HG03066 (cell line): ENCODE data around the gene PPOX.

Experiments
- ATAC-seq: cut with Tn5 transposase; IDR thresholded peaks from one replicate; pipeline ENCODE4 v1.9.1; 2021; ENCODE audit warnings: low read depth; ENCODE audit not compliant: unreplicated experiment

Gene PPOX

DNA sequence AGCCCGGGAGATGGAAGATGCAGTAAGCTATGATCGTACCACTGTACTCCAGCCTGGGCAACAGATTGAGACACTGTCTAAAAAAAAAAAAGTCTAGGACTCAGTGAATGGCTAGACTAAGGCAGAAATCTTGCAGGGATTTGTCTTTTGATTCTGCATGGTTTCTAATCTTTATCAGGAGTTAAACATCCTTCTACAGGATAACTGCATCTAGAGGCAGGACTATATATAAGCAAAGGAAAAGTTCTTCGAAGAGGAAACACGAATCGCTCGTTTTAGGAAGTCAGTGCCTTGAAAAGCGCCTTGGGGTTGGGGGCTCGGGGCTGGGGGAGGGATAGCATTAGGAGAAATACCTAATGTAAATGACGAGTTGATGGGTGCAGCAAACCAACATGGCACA, 13.1 kb upstream of the PPOX start:
- ATAC-seq: no peak

GRCh38 chr1:161153682-161154337, 12.4 kb upstream of the PPOX start, which contains the start of gene UFC1:
UFC1 (plus strand) TSS chr1:161153978; CDS start chr1:161153998, 20 bp downstream.
- ATAC-seq: peak; percentile 91

- no peak for ATAC-seq
These were observed 8.4 kb upstream of the PPOX start for GRCh38 chr1:161157867-161158266.

- no peak for ATAC-seq
These were observed 7.8 kb upstream of the PPOX start for GRCh38 chr1:161158316-161159010.

DNA sequence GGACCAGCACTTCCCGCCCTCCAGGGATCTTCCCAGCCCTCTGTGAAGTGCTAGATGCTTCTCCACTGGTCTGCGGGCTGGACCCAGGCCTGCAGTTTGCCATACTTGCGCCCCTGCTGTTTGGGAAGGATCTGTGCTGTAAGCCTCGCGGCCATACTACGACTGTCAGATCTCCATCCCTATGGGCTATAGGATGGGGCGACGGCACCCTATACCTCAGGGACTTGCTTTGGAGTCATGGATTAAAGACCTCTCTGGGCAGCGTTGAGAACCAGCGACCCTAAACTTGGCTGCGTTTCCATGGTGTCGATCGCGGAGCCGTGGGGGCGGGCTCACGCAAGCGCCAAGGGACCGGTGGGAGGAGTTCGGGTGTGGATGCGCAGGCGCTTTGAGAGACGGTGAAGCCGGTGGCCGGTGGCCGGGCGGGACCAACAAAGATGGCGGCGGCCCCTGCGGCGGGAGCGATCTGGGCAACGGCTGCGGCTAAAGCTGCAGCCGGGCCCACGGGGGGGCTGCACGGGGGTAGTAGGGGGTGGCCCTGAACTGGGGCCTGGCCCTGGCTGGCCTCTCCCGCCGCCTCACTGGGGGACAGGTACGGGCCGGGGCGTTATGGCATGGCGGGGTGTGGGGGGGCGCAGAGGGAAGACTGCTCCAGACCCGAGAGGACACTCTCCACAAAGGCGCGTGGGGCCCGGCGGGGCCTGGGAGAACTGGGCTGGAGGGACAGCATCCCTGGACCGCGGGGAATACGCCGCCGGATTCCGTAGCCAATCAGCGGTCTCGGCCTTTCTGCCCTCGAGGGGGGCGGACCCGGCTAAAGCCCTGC, 6.9 kb upstream of the PPOX start, which contains the start of gene USP21:
USP21 (plus strand) TSS at position 414 of the 826 bp plus-strand sequence. CDS start 1,141 bp downstream, outside the sequence.
- ATAC-seq: peak; percentile 85

DNA sequence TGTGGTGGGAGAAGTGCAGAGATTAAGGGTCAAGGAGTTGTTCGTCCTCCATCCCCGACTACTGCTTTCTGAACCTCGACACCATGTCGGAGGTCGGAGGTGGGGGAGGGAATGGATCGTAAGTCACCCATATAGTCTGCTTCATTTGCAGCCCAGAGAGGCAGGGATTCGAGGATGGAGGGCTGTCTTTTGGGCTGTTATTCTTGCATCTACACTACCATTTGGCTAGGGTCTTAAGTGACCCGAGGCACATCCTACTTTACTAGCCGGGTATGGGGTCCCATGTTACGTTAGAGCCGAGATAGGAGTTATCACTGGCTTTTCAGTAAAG, 6.3 kb upstream of the PPOX start:
- no peak for ATAC-seq

DNA sequence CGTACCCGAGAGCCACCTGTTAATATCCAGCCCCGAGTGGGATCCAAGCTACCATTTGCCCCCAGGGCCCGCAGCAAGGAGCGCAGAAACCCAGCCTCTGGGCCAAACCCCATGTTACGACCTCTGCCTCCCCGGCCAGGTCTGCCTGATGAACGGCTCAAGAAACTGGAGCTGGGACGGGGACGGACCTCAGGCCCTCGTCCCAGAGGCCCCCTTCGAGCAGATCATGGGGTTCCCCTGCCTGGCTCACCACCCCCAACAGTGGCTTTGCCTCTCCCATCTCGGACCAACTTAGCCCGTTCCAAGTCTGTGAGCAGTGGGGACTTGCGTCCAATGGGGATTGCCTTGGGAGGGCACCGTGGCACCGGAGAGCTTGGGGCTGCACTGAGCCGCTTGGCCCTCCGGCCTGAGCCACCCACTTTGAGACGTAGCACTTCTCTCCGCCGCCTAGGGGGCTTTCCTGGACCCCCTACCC, 5.5 kb upstream of the PPOX start:
- no peak for ATAC-seq

- no peak for ATAC-seq
These were observed 4.6 kb upstream of the PPOX start for GRCh38 chr1:161161652-161162051.

GRCh38 chr1:161162052-161162451, 4.2 kb upstream of the PPOX start:
- no peak for ATAC-seq

- ATAC-seq: no peak
These were observed 3.4 kb upstream of the PPOX start for GRCh38 chr1:161162806-161163205.

DNA sequence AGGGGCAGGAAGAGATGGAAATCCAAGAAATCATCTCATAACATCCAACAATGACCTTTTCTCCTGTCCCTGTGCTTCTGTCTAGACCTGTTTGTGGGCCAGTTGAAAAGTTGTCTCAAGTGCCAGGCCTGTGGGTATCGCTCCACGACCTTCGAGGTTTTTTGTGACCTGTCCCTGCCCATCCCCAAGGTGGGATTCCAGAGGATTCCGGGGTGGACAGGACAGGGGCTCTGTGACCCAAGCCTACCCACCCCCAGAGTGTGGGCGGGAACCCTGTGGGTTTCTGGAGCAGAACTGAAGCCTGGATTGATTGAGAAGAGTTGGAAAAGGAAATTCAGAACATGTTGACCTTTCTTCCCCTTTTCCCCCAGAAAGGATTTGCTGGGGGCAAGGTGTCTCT, 2.4 kb upstream of the PPOX start:
- no peak for ATAC-seq

- no peak for ATAC-seq
These were observed 1.2 kb upstream of the PPOX start for GRCh38 chr1:161164901-161165610.

- peak; percentile 15 for ATAC-seq
These were observed 683 bp downstream of the PPOX start for GRCh38 chr1:161166669-161167548.

- ATAC-seq: no peak
These were observed 2.7 kb downstream of the PPOX start for GRCh38 chr1:161168906-161169305.

- no peak for ATAC-seq
These were observed 5.0 kb downstream of the PPOX start for GRCh38 chr1:161171191-161171590.

DNA sequence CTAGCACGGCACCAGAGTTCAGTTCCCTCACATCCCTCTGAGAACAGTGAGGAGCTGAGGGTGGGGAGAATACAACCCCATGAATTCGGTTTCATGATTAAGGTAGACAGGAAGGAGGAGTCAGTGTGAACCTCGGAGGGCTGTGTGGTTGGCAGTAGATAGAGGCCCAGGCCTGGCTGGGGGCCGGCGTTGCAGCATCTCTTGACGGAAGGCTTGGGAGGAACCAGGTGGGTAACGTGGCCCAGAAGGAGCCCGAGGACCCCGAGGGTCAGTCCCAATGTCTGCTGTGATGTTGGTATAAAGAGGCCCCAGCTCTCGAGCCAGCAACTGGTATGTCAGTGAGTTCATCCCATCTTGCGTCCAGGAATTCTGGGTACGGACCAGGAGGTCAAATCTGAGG, 5.5 kb downstream of the PPOX start:
- no peak for ATAC-seq

DNA sequence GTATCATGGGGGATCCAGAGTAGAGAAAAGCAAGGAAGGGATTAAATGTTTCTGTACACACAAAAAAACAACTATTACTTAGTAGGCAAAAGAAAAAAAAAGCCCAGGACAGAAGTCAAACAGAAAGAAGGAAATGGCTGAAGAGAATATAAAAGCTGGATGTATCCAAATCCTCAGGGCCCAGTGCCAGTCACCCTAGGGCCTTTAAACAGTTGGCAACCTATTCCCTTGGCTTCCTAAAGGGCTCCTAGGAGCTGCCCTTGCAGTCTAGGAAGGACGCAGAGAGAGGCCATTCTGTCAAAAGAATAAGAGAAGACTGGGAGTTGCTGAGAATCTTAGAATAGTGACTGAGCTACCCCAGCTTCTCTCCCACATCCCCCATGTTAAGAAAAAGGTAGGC, 6.1 kb downstream of the PPOX start:
- ATAC-seq: no peak

- ATAC-seq: no peak
These were observed 6.7 kb downstream of the PPOX start for GRCh38 chr1:161172776-161173376.

DNA sequence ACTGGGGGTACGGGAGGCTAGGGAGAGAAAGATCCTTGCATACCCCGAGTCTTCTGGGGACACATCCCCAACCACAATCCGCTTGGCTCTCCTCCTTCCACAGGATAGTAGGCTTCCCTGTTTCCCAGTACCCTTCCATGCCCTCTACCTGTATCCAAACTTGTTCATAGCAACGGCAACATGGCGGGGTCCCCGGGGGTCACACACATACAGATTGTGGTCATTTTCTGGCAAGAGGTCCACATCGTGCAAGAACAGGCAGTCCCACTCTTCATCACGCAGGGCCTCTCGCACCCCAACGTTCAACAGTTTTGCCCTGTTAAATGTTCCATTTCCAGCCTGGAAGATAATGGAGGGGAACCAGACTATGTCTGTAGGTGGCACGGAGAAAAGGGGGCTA, 7.5 kb downstream of the PPOX start:
- ATAC-seq: no peak
